ENCODE data around the gene PPP1R2C.

Gene PPP1R2C

DNA sequence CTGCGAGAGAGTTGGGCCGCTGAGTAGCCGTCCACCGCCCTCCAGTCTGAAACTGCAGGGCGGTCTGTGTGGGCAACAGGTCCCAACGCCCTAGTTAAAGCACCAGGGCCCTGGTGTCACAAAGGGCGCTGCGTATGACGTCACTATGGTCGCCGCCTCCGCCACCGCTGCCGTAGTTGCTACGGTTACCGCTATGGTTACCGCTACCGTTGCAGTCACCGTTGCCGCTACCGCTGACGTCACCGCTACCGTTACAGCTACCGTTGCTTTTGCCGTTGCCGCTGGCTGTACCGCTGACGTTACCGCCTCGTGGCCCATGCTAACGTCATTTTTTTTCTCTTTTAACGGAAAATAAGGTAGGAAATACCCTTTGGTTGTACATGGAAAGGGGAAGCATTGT lies at the start of gene PPP1R2C:
Gene PPP1R2C (minus strand): TSS at position 68 of the 400 bp plus-strand sequence. CDS start 84 bp downstream, outside the sequence.
- DNase-seq: no peak

DNA sequence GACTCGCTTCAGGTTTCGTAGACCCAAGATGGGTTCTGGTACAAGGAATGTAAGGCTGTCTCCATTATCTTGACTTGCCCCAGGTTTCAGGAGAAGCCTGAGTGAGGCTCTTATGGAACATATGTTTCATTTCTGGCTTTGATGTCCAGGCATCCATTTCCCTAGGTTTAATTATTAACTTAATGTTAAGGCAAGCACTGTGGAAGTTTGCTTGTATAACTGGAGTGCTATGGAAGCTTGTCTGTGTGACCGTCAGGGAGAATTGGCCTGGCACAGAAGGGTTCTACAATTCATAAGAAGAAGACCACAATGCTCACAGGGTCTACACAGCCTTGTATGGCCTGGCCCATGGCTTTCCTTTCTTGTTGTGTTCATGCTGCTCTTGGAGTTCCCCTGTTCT lies 47.2 kb upstream of the PPP1R2C start:
- DNase-seq: no peak

DNA sequence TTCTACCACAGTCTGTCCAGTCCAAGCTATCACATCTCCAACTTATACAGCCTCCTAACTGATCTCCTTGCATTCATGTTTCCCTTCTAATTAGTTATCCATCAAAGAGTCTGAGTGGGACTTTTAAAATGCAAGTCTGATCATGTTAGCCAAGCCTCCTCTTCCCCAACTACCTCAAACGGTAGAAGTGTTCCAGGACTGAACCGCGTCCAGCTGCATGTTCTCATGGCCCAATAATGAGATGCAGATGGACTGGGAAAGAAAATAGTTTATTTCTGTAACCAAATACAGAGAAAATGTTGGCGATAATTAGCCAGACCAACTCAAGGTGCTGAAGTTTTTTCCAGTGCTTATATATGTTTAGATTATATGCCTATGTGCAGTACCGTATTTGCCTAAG lies 46.6 kb upstream of the PPP1R2C start:
- DNase-seq: no peak

DNA sequence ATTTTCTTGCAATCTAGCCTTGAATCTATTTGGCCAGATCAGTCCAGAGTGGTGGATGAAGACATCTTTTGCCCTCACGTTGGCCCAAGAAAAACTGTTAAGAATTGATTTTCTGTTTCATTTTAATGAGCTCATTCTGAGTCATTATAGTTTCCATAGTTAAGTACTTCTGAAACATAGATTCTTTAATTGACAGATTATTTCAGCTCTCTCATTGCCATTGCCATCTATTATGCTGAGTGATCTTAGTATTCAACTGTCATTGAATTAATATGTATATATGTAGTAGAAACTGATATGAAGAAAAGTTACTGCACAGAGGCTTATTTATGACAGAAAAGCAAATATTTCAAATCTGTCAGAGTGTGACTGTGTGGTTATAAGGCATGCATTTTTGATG lies 45.5 kb upstream of the PPP1R2C start:
- DNase-seq: no peak

DNA sequence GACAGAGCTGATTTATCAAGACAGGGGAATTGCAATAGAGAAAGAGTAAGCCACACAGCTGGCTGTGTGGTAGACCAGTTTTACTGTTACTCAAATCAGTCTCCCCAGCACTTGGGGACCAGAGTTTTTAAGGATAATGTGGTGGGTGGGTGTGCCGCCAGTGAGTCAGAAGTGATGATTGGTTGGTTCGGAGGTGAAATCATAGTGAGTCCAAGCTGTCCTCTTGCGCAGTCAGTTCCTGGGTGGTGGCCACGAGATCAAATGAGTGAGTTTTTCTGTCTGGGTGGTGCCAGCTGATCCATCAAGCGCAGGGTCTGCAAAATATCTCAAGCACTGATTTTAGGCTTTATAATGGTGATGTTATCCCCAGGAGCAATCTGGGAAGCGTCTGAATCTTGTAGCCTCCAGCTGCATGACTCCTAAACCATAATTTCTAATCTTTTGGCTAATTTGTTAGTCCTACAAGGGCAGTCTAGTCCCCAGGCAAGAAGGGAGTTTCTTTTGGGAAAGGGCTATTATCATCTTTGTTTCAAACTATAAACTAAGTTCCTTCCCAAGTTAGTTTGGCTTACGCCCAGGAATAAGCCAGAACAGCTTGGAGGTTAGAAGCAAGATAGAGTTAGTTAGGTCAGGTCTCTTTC lies 44.0 kb upstream of the PPP1R2C start:
- DNase-seq: no peak

DNA sequence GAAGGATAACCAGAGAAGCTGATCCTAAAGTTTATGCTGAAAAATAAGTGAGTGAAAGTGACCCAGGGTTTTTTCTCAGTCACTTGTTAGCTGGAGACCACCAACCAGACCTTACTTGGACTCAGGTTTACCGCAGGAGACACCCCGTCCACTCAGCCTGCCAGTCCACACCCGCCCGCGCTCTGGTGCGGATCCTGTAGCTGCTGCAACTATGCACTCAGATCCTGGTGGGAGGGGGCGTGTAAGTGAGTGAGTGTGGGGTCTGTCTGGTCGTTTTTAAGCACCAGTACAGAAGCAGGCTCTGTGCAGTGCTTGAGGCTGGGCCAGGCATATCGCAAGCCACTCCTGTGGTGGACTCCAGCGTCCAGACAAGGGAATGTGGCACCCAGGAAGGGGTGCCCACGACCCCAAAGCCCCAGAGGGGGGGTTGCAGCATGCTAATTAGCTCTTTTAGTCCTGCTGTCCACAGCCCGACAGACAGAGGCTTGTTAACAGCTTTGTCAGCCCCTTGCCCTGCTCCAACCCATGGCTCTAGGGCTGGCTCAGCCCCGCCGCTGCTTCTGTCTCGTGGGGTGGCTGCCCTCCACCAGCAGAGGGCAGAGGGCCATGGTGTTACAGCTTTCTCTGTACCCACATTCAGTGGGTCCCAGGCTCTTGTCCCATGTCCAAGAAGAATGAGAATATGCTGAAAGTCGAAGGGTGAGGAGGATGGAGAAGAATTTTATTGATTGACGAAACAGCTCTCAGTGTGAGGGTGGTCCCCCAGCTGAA lies 40.4 kb upstream of the PPP1R2C start:
- DNase-seq: no peak

DNA sequence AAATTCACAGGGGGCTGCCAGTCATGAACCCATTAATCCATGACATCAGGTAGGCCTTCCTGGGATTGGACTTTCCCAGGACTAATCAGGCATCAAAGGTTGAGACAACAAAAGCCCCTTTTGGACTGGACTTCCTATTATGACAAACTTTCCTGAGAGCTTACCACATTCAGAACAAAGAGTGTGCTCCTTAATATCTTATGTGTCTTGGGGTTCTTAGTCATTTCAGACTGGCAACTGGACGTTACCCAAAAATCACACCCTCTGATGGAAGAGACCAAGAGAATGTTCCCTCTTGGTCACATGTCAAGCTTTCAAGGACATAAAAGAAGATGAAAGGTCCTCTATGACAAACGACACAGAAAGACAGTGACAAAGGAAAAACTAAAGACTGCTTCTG lies 31.6 kb upstream of the PPP1R2C start:
- no peak for DNase-seq

DNA sequence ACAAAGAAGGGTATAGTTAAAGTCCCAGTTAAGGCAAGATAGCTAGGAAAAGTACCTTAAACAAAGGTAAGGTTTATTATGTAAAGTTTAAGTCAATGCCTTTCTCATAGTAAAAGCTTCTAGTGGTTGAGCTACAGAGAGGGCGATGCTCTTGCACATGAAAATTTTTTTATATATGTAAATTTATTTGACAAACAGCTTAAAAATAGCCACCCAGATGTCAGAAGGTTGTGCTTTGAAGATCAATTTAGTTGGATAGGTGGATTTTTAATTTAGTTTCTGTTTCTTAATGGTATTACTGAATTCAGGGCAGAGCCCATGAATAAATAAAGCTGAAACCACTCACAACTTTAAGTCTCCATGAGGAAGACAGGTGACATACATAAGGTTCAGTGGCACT lies 29.4 kb upstream of the PPP1R2C start:
- DNase-seq: no peak

DNA sequence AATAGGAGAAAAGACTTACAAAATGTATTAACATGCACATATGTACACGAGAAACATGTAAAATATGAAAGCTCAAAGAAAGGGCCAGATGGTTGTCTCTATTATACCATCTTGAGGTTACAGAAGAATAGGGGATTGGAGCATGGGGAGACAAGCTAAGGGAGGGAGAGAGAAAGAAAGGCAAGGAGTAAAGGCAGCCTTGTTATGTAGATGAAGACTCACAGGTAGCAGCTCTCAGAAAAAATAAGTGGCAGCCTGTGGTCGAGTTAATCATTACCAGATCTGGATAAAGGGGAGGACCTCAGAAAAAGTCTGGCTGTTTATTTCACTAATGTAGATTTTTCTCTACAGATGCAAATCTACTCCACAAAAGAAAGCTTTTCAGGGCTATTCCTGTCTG lies 26.6 kb upstream of the PPP1R2C start:
- DNase-seq: no peak

DNA sequence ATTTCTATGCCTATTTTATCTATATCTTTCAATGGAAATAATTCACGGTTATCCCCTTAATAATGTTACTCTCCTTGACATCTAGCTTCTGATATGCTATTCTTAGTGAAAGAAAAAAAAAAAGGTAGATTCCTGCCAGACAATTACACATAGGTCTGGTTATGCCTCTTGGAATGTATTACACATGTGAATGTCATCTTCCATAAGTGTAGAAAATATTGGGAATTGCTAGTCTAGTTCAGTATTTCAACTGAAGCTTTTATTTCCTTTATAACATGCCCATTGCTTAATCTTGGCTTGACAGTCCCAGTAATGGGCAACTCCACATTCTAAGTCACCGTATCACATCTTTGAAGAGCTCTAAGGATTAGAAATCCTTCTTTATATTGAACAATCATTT lies 25.4 kb upstream of the PPP1R2C start:
- DNase-seq: no peak

DNA sequence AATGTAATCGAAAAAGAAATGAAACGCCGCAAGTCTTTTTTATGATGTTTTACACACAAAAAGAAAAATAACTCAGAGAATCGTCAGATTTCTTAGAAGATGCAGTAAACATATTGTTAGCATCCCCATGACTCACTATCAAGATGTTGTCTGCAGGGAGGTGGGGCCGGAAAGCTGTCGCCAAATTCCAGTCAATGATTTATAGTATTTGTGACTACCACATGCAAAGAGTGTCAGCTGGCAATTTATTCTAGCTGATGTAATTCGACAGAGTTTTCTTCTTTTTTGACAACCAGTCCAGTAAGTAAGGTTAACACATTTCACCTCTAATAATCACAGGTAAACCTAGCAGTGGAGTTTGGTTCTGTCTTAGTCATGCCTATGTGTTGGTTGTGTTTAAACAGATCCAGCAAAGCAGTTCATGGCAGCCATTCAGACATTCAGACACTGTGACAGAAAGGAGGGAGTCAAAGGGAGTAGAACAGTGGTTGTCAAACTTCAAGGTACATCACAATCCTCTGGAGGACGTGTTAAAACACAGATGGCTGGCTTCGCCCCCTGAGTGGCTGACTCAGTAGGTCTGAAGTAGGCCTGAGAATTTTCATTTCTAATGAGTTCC lies 19.8 kb upstream of the PPP1R2C start:
- DNase-seq: no peak

DNA sequence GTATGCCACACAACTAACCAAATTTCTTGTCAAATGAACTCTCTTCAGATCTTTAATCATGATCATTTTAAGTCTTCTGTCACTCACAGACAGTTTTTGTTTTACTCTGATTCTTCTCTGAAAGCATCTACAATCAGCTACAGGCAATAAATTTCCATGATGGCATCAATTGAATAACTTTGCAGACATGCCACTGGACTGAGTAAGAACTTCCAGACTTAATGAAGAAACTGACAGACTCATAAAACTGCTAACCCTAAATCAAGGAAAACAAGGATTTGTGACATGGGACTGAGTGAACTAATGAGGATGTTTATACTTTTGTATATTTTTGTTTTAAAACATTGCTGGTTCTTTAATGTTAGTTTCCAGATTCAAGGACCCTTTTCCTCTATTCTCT lies 5.5 kb upstream of the PPP1R2C start:
- DNase-seq: no peak

DNA sequence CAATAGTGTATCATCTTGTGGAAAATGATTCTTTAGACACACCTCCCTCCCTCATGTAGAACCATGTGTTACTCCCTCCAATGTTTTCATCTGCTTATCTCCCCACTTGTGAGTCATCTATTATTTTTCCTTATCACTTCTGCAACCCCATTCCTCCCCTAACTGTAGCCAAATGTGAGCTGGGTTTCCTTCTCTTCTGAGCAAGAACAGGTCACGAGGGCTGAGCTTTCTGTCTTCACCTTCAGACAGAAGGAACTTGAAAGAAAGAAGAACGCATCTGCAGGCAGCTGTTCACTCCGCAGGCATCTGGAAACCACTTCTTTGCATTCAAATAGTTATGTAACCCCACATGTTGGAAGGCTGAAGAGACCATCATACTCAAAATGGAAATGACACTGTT lies 1.8 kb downstream of the PPP1R2C start:
- DNase-seq: no peak

DNA sequence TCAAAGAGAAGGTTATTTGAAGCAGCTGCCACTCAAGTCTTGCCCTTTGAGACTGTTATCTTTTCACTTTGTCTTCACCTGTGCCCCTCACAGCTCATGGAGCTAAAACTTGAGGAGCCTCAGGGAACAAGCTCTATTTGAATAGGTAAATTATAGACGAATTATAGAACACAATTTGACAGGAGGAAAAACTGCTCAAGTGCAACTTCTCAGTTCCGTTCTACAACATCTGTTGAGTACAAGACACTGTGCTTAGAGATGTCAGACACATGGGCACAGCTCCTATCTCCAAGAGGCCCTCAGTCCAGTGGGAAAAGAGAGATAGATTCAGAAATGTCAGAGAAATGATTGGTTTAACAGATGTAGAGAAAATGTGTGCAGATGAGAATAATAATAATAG lies 5.1 kb downstream of the PPP1R2C start:
- no peak for DNase-seq

DNA sequence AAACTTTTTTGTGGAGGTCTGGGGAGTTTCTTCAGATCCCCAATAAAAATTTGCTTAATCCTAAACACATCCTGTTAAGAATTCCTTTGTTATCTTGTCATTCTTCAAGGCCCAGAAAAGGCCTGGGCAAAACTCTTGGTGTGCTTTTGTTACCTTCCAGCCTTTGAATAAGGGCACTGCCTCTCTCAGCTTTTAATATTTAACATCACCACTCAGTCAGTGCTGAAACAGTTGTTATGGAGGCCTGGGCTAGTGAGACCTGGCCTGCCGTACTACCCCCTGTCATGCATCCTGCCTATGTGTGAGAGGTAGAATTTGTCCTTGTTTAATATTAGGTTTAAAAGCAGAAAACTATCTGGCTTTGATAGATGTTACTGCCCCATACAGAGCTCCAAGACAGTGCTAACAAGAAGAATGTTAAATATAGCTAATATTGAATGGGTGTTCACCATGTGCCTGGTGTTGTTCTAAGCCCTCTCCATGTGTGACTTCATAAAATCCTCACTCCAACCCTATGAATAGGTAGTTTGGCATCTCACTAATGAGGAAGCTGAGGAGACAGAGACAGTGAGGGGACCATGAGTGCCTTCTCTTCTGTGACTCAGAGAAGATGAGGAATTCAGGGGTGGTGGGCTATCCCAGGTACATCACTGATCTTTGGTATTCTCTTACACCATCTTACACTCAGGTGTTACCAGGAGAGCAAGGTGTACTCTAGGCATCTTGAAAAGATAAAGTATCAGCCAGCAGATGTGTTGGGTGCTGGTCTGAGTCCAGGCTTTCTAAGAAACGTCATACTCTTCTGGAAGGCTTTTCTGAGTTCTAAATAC lies 6.2 kb downstream of the PPP1R2C start:
- no peak for DNase-seq

DNA sequence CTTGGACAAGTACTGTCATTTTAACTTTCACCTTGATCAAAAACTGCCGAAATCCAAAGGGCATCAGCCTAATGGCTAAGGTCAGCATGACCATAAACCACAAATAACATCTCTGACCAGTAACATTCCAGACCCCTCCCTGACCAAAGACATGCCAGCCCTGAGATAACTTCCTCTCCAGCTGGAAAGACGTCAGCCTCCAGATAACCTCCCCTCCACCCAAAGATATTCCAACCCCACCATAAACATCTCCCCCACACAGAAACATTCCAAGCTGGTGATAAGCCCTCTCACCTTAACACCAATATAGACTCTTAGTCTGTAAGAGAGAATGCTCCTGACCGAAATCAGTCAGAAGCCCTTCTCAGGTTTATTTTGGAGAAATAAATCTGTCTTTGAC lies 7.4 kb downstream of the PPP1R2C start:
- no peak for DNase-seq

DNA sequence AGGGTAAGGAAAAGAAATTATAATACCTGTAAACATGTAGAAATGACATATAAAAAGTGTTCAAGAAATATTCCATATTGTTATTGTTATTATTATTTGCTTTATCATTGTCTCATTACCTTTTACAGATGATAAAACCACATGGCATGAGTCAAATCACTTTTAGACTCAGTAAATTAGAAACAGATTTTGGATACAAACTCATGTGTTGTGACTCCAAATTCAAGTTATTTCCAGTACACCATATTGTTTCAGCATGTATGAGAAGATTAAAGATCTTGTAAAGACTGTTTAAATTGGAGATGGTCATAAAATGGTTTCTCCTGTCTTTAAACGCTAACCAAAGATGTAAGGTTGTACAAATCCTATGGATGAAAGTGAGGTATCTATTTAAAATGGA lies 18.1 kb downstream of the PPP1R2C start:
- no peak for DNase-seq

DNA sequence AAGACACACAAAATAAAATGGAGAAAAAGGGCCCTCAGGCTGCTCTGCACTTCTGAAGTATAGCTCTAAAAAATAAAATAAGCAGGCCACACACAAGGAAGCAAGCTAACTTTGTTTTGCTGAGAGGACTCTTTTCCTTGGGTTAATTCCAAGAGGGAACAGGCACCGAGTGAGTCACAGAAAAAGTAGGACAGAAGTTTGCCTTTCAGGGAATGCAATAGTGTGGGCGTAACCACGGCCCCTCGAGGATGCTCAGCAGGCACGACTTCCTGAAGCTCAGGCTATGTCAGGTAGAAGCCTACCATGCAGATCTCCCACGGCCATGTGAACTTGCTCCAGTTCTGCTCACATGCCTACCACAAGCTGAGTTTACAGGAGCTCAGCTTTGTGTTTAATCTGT lies 22.1 kb downstream of the PPP1R2C start:
- DNase-seq: no peak

DNA sequence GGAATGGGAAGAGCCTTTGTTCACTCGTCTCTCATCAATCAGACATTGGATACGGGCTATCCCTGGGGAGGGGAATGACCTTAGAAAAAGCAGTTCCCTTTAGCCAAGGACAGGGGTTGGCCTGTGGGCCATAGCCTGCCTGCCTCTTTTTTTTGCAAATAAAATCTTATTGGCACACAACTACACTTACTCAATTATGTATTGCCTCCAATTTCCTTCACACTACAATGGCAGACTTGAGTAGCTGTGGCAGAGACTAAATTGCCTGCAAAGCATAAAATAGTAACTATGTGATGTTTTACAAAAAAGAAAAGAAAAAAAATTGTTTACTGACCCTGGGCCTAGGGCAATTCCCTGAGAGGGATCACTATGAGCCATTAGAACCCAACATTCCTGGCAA lies 23.4 kb downstream of the PPP1R2C start:
- no peak for DNase-seq

DNA sequence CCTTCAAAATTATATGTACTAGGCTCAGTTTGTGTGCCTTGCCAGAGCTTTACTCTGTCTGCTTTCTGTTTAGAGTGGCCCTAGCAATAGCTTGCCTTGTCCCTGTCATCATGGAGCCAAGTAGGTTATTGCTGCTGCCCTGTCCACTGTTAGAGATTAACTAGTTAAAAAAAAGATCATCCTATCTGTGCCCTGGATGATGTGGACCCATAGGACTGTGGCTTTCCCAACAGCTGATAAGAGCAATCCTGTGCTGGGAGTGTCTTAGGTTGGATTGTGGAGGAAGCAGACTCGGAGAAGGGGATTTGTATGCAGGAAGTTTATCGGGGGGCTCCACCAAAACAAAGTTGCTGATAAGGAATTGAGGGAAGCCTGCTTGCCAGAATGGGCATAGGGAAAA lies 23.8 kb downstream of the PPP1R2C start:
- DNase-seq: no peak

DNA sequence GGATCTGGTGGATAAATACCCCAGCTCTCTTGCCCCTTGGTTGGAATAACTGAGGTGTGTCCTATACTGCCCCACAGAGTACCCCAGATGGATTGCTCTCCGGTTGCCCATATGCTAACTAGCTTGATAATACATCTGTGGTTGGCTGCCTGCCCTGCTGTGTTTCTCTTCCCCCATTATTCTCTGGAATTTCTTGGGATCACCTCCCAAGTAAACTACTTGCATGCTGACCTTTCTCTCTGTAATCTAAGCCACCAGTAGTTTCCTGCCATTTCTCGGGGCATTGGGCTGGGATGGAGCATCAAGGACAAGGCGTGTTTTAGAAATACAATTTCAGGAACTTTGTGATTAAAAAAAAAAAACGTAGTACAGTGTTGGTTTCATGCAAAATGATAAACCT lies 25.2 kb downstream of the PPP1R2C start:
- DNase-seq: no peak

DNA sequence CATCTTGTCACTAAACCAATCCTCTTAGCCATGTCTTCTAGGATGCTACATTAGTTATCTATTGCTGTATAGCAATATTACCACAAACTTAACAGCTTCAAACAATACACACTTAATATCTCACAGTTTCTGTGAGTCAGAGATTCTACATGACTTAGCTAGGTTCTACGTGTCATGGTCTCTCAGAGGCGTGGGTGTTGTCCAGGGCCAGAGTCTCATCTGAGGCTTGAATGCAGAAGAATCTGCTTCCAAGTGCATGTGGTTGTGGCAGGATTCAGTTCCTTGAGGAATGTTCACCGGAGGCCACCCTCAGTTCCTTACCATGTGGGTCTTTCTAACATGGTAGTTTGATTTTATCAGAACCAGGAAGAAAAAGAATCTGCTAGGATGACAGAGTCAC lies 26.4 kb downstream of the PPP1R2C start:
- no peak for DNase-seq

DNA sequence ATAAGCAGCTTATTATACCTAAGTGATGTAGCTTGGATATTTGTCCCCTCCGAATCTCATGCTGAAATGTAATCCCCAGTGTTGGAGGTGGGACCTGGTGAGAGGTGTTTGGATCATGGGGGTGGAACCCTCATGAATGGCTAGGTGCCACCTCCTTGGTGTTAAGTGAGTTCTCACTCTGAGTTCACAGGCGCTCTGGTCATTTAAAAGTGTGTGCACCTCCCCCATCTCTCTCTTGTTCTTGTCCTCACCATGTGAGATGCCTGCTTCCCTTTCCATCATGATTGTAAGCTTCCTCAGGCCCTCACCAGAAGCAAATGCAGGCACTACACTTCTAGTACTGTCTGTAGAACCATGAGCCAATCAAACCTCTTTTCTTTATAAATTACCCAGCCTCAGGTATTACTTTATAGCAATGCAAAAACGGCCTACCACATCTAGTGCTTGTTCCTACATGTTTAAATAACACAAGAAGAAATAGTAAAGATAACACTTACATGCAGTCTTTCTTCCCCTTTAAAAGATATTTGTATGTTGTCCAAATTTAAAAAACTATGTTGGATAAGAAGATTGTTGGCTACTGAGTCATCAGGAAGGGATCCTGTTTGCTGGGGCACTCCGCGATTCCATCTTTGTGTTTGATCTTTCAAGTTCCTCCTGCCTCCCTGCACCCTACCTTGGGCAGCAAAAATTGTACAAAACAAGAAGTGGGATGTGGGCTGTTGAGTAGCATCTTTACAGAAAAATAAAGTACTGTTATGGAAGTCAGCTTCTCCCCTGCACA lies 29.7 kb downstream of the PPP1R2C start:
- no peak for DNase-seq
